GM21825 (cell line): ENCODE measurements around the gene PSRC1.

Experiments used
- ATAC-seq: cut with Tn5 transposase; IDR thresholded peaks from one replicate; pipeline ENCODE4 v1.9.1; 2021; ENCODE audit warnings: mild to moderate bottlenecking, moderate library complexity; ENCODE audit not compliant: unreplicated experiment

Gene PSRC1

DNA sequence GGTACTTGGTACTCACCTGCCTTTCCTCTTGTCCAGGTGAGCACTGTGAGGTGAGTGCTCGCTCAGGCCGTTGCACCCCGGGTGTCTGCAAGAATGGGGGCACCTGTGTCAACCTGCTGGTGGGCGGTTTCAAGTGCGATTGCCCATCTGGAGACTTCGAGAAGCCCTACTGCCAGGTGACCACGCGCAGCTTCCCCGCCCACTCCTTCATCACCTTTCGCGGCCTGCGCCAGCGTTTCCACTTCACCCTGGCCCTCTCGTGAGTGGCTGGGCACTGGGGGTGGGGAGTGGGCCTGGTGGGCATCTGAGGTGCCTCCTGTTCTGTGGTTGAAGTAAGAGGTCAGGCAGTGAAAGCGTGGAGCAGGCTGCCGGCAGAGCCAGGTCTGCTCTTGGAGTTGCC lies 21.9 kb downstream of the PSRC1 start:
- no peak for ATAC-seq

DNA sequence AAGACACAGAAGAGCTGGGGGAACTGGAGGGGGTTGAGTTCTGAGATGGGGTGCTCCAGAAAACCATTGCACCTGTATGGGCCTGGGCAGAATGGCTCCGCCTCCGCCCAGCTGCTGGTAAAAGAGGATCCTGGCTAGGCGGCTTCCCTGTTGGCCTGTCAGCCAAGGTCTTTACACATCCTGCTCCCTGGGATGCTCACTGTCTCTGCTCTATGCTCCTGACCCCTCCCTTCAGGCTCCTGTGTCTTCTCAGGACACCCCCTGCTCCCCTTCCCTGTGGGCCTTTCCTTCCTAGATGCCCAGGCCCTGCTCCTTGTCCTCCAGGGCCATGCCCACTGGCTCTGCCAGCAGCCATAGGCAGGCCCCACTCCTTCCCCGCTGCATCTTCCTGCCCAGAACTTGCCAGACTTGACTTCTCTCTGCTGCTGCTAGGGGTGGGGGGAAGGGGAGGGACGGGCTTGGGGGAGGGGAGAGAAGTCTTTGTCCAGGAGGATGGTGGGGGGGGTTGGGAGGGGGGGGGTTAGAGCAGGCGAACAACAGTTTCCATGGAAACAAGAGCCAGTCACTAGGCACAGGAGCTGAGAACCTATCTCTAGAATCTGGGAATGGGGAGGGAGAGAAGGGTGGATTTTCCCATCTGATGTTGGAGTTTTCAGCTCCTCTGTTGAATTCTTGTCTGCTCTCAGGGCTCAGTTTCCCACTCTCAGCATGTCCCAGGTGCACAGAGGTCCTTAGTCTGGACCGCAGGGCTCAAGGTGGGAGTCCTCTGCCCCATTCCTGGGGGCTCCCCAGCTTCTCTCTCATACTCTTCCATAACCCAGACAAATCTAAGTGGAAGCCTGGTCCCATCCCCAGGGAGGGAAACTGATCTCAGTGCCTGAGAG lies 23.0 kb downstream of the PSRC1 start:
- ATAC-seq: no peak

DNA sequence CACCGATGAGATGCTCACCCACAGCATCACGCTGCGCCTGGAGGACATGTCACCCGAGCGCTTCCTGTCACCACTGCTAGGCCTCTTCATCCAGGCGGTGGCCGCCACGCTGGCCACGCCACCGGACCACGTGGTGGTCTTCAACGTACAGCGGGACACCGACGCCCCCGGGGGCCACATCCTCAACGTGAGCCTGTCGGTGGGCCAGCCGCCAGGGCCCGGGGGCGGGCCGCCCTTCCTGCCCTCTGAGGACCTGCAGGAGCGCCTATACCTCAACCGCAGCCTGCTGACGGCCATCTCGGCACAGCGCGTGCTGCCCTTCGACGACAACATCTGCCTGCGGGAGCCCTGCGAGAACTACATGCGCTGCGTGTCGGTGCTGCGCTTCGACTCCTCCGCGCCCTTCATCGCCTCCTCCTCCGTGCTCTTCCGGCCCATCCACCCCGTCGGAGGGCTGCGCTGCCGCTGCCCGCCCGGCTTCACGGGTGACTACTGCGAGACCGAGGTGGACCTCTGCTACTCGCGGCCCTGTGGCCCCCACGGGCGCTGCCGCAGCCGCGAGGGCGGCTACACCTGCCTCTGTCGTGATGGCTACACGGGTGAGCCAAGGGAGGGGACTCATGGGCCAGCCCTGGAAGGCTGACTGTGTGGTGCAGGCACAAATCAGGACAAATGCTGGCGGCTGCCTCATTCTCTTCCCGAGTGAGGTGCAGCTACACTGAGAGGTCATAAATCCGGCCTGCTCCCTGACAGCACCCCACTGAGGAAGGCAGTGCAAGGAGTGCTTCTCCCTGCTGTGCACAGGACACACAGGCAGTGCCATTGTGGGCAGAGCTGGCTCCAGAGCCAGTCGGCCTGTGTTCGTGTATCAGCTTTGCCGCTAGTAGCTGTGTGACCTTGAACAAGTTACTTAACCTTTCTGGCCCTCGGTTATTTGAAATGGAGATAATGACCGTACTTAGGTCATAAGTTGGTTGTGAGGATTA lies 24.2 kb downstream of the PSRC1 start:
- ATAC-seq: no peak

DNA sequence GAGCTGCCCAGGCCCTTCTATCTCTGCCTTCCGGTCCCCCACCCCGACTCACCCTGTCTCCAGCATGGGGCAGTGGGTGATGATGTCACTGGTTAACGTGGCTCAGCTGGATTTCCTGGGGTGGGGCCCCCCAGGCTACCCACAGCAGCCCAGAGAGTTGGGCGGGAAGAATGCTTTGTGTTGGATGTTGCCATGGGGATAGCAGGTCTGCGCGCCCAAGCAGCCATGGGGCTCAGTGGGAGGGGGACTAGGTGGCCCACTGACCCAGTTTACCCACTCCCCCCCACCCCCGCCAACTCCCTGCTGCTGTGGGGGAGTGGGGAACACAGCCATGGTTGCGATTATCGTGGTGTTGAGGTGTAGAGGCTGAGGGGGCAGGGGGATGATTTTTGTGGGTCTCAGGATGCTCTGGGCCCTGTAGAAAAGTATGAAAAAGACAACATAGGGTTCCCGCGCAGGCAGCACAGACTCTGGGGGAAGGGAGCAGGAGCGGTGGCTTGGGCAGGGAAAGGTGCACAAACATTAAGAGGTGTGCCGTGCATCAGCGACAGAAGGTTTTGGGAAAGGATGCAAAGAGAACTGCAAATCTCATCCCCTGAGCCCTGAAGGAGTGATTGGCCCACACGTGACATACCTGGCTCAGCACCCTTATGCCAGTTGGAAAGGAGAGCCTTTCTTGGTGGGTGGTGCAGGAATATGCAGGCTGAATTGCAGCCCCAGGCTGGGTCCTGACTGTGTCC lies 25.1 kb downstream of the PSRC1 start:
- ATAC-seq: no peak

DNA sequence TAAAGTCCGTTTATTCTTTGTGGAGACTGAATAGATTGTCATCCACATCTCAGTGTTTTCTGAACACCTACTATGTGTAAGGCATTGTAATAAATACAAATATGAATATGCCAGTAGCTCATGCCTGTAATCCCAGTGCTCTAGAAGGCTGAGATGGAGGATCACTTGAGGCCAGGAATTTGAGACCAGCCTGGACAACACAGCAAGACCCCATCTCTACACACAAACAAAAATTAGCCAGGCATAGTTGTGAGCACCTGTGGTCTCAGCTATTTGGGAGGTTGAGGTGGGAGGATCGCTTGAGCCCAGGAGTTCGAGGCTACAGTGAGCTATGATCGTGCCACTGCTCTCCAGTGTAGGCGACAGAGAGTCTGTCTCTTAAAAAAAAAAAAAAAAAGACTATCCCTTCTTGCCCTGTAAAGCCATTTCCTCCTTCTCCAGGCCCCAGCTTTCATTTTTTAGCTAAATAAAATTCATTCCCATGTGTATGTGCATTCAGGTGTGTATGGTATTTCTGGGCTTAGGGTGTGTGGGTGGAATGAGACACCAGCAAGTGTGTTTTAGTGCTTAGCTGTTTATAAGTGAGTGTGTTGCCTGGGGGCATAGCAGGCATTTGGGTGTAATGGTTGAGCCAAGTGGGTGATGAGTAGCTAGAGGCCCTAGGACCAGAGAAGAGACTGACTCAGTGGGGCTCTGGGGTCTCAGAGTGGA lies 25.8 kb downstream of the PSRC1 start:
- no peak for ATAC-seq

DNA sequence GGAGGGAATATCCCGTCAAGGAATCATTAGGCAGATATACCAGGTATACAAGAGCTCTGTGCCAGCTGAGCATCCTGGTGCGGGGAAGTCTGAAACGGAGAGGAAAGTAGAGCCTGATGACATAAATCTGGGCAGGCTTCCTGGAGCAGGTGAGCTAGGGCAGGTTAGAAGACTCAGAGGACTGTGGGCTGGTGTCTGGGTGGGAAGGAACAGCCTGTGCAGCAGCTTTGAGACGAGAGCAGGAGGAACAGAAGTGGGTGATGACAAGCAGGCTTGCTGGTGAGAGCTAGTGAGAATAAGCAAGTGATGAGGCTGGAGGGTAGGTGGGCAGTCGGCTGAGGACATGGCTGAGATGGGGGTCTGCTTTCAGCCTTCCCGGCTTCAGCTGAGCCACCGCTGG lies 26.9 kb downstream of the PSRC1 start:
- ATAC-seq: no peak

DNA sequence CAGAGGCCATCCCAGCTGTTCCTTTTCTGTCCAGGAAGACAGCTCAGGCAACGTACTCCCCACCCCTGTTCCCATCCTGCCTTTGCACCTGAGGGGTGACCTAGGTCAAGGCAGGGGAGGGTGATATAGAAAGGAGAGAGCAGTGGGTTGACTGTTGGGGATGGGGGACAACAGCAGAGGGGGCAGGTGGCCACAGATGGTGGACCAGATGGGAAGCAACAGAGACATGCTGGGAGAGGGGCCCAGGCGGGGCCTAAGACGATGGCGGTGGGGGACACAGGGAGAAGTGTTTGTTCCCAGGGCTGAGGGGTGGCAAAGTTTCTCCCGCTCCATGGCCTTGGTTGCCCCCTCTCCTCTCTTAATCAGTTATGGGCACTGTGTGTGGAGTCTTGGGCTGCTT lies 27.3 kb downstream of the PSRC1 start:
- ATAC-seq: no peak

DNA sequence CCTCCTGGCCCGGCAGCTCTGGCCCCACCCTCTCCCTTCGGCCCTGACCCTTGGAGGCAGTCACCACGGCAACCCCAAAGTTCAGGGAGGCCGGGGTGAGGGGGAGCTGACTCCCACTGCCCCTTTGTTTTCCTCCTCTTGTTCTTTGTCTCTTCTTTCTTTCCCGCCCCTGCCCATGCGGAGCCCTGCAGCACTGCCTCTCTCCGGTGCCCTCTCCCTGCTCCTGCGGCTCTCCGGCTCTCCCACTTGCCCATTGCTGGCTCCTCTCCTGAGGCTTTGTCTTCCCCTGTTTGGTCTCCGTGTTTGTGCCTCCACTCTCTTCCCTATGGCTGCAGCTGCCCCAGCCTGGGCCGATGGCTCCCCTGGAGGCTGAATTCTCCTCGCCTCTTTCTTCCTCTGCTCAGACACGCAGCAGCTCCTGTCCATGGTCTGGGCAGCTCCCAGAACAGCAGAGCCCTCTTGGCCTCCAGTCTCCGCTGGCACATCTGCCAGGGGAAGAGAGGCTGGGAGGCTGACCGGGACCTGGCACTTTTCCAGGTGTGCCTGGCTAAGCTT lies 27.8 kb downstream of the PSRC1 start:
- no peak for ATAC-seq

DNA sequence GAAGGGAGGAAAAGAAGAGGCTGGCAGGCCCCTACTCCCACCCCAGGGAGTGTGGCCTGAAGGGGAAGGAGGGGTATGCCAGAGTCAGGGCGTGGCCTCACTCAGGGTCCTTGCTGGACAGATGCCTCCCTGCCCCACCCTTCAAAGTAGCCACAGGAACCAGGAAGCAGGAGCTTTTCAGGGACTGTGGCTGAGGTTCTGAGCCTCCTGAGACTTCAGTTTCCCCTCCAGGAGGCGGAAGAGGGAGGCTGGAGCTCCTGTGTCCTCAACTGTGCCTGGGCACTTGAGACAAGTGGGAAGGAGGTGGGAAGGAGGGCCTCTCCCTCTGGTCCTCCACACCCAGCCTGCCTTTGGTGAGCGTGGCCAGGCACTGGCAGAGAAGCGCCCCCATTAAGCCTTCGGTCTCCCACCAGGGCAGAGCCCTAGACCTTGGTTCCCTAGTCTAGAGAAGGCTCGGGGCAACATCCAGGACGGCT lies 28.3 kb downstream of the PSRC1 start:
- ATAC-seq: no peak

DNA sequence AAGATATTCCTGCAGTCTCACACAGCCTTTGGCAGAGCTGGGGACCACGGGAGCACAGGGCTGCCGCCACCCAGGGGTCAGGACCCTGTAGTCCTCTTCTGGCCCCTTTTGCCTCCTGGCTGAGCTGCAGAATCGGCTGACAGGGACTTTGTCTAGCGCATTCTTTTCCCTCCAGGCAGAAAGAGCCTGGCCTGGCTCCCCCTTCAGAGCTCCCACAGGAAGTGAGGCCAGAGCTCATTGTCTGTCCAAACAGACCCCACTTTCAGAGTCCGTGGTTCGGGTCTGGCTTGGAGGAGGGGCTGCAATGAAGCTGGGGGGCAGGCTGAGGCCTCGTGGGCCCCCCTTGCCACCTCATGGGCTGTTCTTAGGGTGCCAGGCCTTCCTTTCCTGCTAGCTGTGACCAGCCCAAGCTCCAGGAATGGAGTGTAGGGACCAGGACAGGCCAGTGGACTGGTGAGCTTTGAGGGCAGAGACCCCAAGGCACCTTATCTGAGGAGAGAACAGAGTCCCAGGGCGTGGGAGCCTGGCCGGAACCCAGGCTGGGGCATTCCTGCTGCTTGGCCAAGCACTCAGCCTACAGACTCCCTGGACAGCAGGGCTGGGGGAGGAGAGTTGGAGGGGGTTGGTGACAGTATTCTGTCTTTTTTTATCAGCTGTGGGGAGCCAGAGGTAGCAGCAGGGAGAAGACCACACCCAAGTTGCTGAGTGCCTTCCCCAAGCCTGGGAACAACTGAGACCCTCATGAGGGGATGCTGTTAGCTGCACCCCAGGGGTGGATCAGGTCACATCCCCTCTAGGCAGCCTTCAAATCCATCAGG lies 28.9 kb downstream of the PSRC1 start:
- no peak for ATAC-seq

DNA sequence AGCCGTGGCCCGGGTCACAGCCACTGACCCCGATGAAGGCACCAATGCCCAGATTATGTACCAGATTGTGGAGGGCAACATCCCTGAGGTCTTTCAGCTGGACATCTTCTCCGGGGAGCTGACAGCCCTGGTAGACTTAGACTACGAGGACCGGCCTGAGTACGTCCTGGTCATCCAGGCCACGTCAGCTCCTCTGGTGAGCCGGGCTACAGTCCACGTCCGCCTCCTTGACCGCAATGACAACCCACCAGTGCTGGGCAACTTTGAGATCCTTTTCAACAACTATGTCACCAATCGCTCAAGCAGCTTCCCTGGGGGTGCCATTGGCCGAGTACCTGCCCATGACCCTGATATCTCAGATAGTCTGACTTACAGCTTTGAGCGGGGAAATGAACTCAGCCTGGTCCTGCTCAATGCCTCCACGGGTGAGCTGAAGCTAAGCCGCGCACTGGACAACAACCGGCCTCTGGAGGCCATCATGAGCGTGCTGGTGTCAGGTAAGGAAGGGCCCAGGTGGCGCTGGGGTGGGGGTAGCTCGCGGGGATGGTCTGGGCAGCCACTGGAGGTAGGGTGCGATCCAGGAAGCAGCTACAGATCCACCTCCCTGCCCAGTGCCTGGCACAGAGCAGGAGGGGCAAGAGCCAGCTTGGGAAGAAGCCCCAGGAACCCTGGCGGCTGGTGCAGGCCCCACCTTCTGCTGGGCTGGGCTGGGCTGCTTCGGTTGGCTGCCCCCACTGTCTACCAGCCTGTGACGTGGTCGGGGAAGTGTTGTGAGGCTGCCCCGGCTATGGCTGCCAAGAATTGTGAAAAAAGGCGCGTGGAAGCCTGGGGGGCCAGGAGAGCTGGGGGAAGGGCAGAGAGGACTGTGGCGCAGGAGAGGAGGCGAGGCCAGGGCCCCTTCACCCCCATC lies 29.8 kb downstream of the PSRC1 start:
- ATAC-seq: no peak

DNA sequence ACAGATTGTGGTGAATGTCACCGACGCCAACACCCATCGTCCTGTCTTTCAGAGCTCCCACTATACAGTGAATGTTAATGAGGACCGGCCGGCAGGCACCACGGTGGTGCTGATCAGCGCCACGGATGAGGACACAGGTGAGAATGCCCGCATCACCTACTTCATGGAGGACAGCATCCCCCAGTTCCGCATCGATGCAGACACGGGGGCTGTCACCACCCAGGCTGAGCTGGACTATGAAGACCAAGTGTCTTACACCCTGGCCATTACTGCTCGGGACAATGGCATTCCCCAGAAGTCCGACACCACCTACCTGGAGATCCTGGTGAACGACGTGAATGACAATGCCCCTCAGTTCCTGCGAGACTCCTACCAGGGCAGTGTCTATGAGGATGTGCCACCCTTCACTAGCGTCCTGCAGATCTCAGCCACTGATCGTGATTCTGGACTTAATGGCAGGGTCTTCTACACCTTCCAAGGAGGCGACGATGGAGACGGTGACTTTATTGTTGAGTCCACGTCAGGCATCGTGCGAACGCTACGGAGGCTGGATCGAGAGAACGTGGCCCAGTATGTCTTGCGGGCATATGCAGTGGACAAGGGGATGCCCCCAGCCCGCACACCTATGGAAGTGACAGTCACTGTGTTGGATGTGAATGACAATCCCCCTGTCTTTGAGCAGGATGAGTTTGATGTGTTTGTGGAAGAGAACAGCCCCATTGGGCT lies 30.6 kb downstream of the PSRC1 start:
- no peak for ATAC-seq

DNA sequence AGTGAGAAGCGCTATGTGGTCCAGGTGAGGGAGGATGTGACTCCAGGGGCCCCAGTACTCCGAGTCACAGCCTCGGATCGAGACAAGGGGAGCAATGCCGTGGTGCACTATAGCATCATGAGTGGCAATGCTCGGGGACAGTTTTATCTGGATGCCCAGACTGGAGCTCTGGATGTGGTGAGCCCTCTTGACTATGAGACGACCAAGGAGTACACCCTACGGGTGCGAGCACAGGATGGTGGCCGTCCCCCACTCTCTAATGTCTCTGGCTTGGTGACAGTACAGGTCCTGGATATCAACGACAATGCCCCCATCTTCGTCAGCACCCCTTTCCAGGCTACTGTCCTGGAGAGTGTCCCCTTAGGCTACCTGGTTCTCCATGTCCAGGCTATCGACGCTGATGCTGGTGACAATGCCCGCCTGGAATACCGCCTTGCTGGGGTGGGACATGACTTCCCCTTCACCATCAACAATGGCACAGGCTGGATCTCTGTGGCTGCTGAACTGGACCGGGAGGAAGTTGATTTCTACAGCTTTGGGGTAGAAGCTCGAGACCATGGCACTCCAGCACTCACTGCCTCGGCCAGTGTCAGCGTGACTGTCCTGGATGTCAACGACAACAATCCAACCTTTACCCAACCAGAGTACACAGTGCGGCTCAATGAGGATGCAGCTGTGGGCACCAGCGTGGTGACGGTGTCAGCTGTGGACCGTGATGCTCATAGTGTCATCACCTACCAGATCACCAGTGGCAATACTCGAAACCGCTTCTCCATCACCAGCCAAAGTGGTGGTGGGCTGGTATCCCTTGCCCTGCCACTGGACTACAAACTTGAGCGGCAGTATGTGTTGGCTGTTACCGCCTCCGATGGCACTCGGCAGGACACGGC lies 31.4 kb downstream of the PSRC1 start:
- no peak for ATAC-seq

DNA sequence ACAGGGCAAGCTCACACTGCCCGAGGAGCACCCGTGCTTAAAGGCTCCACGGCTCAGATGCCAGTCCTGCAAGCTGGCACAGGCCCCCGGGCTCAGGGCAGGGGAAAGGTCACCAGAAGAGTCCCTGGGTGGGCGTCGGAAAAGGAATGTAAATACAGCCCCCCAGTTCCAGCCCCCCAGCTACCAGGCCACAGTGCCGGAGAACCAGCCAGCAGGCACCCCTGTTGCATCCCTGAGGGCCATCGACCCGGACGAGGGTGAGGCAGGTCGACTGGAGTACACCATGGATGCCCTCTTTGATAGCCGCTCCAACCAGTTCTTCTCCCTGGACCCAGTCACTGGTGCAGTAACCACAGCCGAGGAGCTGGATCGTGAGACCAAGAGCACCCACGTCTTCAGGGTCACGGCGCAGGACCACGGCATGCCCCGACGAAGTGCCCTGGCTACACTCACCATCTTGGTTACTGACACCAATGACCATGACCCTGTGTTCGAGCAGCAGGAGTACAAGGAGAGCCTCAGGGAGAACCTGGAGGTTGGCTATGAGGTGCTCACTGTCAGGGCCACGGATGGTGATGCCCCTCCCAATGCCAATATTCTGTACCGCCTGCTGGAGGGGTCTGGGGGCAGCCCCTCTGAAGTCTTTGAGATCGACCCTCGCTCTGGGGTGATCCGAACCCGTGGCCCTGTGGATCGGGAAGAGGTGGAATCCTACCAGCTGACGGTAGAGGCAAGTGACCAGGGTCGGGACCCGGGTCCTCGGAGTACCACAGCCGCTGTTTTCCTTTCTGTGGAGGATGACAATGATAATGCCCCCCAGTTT lies 32.3 kb downstream of the PSRC1 start:
- no peak for ATAC-seq

DNA sequence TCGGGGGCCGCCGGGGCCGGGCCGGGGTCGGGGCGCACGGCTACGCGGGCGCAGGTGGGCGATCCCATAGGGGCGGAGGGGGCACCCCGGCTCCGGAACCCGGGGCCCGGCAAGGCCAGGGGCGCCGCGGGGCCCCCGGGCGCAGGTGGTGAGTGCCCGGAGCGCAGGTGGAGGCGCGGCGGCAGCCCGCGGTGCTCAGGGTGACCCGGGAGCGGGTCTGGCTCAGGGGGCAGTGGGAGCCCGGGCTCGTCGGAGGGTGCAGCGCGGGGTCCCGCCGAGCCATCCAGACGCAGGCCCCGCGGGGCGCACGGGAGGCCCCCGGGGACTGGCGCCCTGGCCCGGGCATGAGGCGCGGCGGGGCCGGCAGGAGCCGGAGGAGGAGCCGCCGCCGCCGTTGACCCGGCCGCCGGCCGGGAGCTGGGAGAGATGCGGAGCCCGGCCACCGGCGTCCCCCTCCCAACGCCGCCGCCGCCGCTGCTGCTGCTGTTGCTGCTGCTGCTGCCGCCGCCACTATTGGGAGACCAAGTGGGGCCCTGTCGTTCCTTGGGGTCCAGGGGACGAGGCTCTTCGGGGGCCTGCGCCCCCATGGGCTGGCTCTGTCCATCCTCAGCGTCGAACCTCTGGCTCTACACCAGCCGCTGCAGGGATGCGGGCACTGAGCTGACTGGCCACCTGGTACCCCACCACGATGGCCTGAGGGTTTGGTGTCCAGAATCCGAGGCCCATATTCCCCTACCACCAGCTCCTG lies 33.1 kb downstream of the PSRC1 start:
- ATAC-seq: peak; percentile 22
